A549 (cell line): ENCODE measurements around the gene MYH11. TPM values are rescaled to one million over a fixed set of nuclear protein-coding genes. Genes with fewer than 3 reads are reported as not detected.

ENCODE experiments used
- ATAC-seq, 2 experiments: fragments of 200-7000 bp in 1 of 2; fragments of >200 bp in 1 of 2; cut with Nextera tagmentation in 1 of 2; cut with Tn5 transposase in 1 of 2; 3 replicates each; pipeline versions ENCODE4 v1.8.0 to v1.9.1; 2018 to 2020; ENCODE audit warnings: mild to moderate bottlenecking in 1 of 2, moderate library complexity in 1 of 2
- CTCF ChIA-PET: fragments of 300-600 bp; sonication (Branson Sonifier 250); formaldehyde crosslinking; extraction: SDS; loops from one replicate; lab custom pipeline; 2021; ENCODE audit warnings: antibody characterized with exemption, inconsistent platforms; lab: Yijun Ruan, JAX
- POLR2A ChIA-PET: fragments of 350-600 bp; formaldehyde crosslinking; extraction: SDS; loops from one replicate; lab custom pipeline; 2021; ENCODE audit warnings: antibody characterized with exemption, inconsistent platforms; lab: Yijun Ruan, JAX
- DNase-seq, 2 experiments: peaks; one replicate each; pipeline versions ENCODE4 v3.0.0 to v3.0.0-alpha.2; 2011 to 2016; ENCODE audit warnings: low read depth in 1 of 2, low spot score in 1 of 2
- FAIRE-seq: peaks from 2 replicates; lab custom pipeline; 2011; peaks lifted over from hg19 to GRCh38; lab: Jason Lieb, UNC
- H3K27ac ChIP-seq, 2 experiments: fragments of >200 bp; sonication (Bioruptor Twin); formaldehyde crosslinking; 3 replicates each; pipeline ENCODE4 v1.5.1; 2016 to 2017
- H3K4me1 ChIP-seq: fragments of >200 bp; sonication (Bioruptor Twin); formaldehyde crosslinking; 3 replicates; pipeline ENCODE4 v1.6.1; 2016
- H3K4me2 ChIP-seq: fragments of >200 bp; sonication (Bioruptor Twin); formaldehyde crosslinking; 3 replicates; pipeline ENCODE4 v1.6.1; 2016
- H3K4me3 ChIP-seq: fragments of >200 bp; sonication (Bioruptor Twin); formaldehyde crosslinking; 3 replicates; pipeline ENCODE4 v1.5.1; 2016
- H3K9me3 ChIP-seq: fragments of >200 bp; sonication (Bioruptor Twin); formaldehyde crosslinking; 3 replicates; pipeline ENCODE4 v1.6.1; 2016
- BCL3 ChIP-seq: fragments of >200 bp; sonication (Bioruptor Twin); formaldehyde crosslinking; IDR thresholded peaks from 3 replicates; pipeline ENCODE4 v1.6.1; 2016
- BHLHE40 ChIP-seq: IDR thresholded peaks from 2 replicates; pipeline ENCODE4 v1.6.1; 2012; ENCODE audit warnings: low read depth, low read length, inconsistent platforms
- CBX2 ChIP-seq: fragments of 200-600 bp; sonication (generic); IDR thresholded peaks from 2 replicates; pipeline ENCODE4 v1.6.1; 2016; ENCODE audit warnings: low read depth, mild to moderate bottlenecking, borderline replicate concordance
- CBX8 ChIP-seq: fragments of 200-600 bp; sonication (generic); IDR thresholded peaks from 2 replicates; pipeline ENCODE4 v1.6.1; 2016
- CHD4 ChIP-seq: fragments of 200-600 bp; sonication (generic); IDR thresholded peaks from 2 replicates; pipeline ENCODE4 v1.6.1; 2016; ENCODE audit warnings: antibody characterized with exemption, mild to moderate bottlenecking, borderline replicate concordance
- CTCF ChIP-seq: fragments of >200 bp; sonication (Bioruptor Twin); formaldehyde crosslinking; IDR thresholded peaks from 3 replicates; pipeline ENCODE4 v1.5.1; 2016
- EHF ChIP-seq: fragments of 250-450 bp; sonication (Bioruptor Pico); IDR thresholded peaks from 2 replicates; pipeline ENCODE4 v1.5.0; 2020; ENCODE audit warnings: mild to moderate bottlenecking
- EHMT2 ChIP-seq: fragments of 200-600 bp; sonication (generic); IDR thresholded peaks from 2 replicates; pipeline ENCODE4 v1.6.1; 2016; ENCODE audit warnings: antibody characterized with exemption, low read depth, mild to moderate bottlenecking, moderate library complexity
- EP300 ChIP-seq, 2 experiments: fragments of >200 bp; sonication (Bioruptor Twin); formaldehyde crosslinking; IDR thresholded peaks; 2 replicates in 1 of 2; 3 replicates in 1 of 2; pipeline ENCODE4 v1.6.1; 2016 to 2017
- ESRRA ChIP-seq: fragments of 150-350 bp; IDR thresholded peaks from 2 replicates; pipeline ENCODE4 v1.6.1; 2014; ENCODE audit warnings: mild to moderate bottlenecking, low read length, borderline replicate concordance
- GATA3 ChIP-seq: IDR thresholded peaks from 2 replicates; pipeline ENCODE4 v1.6.1; 2012; ENCODE audit warnings: borderline replicate concordance
- HOXB5 ChIP-seq: fragments of 250-450 bp; sonication (Bioruptor Pico); IDR thresholded peaks from 2 replicates; pipeline ENCODE4 v1.5.0; 2020; ENCODE audit warnings: mild to moderate bottlenecking, moderate library complexity
- KDM1A ChIP-seq: fragments of 200-600 bp; sonication (generic); IDR thresholded peaks from 2 replicates; pipeline ENCODE4 v1.6.1; 2016; ENCODE audit warnings: low read depth, mild to moderate bottlenecking
- MAFK ChIP-seq: fragments of 450-650 bp; IDR thresholded peaks from 2 replicates; pipeline ENCODE4 v1.6.1; 2014; ENCODE audit not compliant: partially characterized antibody
- MYC ChIP-seq: IDR thresholded peaks from 2 replicates; pipeline ENCODE4 v1.6.1; 2012; ENCODE audit warnings: mild to moderate bottlenecking, inconsistent platforms, low read length, improper control_type of control experiment, borderline replicate concordance
- NPAS2 ChIP-seq: fragments of 250-450 bp; sonication (Bioruptor Pico); IDR thresholded peaks from 2 replicates; pipeline ENCODE4 v1.8.0; 2022; ENCODE audit warnings: mild to moderate bottlenecking, moderate library complexity, borderline replicate concordance
- POLR2AphosphoS2 ChIP-seq: conservative IDR thresholded peaks from 2 replicates; pipeline ENCODE4 v1.6.1; 2012; ENCODE audit warnings: low read length, improper control_type of control experiment, inconsistent platforms
- RAD21 ChIP-seq, 2 experiments: fragments of >200 bp in 1 of 2; sonication (Bioruptor Twin) in 1 of 2; formaldehyde crosslinking in 1 of 2; IDR thresholded peaks in 1 of 2; conservative IDR thresholded peaks in 1 of 2; 2 replicates in 1 of 2; 3 replicates in 1 of 2; pipeline ENCODE4 v1.6.1; 2012 to 2018; ENCODE audit warnings: inconsistent platforms in 1 of 2
- RARB ChIP-seq: fragments of 250-450 bp; sonication (Bioruptor Pico); IDR thresholded peaks from 2 replicates; pipeline ENCODE4 v1.8.0; 2021; ENCODE audit warnings: mild to moderate bottlenecking, moderate library complexity
- RCOR1 ChIP-seq: fragments of 150-350 bp; IDR thresholded peaks from 2 replicates; pipeline ENCODE4 v1.6.1; 2014; ENCODE audit warnings: antibody characterized with exemption, low read length, low read depth
- SREBF2 ChIP-seq: fragments of 450-650 bp; IDR thresholded peaks from 2 replicates; pipeline ENCODE4 v1.6.1; 2014; ENCODE audit warnings: mild to moderate bottlenecking, moderate library complexity
- TFCP2L1 ChIP-seq: fragments of 250-450 bp; sonication (Bioruptor Pico); IDR thresholded peaks from 2 replicates; pipeline ENCODE4 v1.5.0; 2021; ENCODE audit warnings: mild to moderate bottlenecking
- TP53 ChIP-seq: fragments of 250-450 bp; sonication (Bioruptor Pico); IDR thresholded peaks from 2 replicates; pipeline ENCODE4 v1.5.0; 2021; ENCODE audit warnings: mild to moderate bottlenecking, moderate library complexity
- WGBS: methylation state at CpG from one replicate; pipeline ENCODE4 v1.1.6; 2017; ENCODE audit errors: missing lambda C conversion rate; 5-methylcytosine and 5-hydroxymethylcytosine counted together
- polyA plus RNA-seq, 4 experiments: library from polyadenylated mRNA; depleted of rRNA in 3 of 4; stranded (reverse); fragments of >200 nt; fragmentation: RNase III in 1 of 4; extraction: RNeasy Plus Mini Kit Qiagen cat#74134 plus additional on column Dnase treatment in 1 of 4; gene quantifications; 2 replicates in 3 of 4; 3 replicates in 1 of 4; pipeline ENCODE4 v1.2.3, GENCODE V29; 2011 to 2017
- TF ChIP-seq, protein P1 (sequence below): fragments of 150-350 bp; IDR thresholded peaks from 2 replicates; pipeline ENCODE4 v1.6.1; 2014; ENCODE audit warnings: low read depth, mild to moderate bottlenecking, low read length
- TF ChIP-seq, protein P2 (sequence below): fragments of >200 bp; sonication (Bioruptor Twin); formaldehyde crosslinking; IDR thresholded peaks from 2 replicates; pipeline ENCODE4 v1.6.1; 2016
- TF ChIP-seq, protein P3 (sequence below): IDR thresholded peaks from 2 replicates; pipeline ENCODE4 v1.6.1; 2012
- TF ChIP-seq, protein P4 (sequence below): fragments of 200-600 bp; sonication (generic); IDR thresholded peaks from 2 replicates; pipeline ENCODE4 v1.6.1; 2016; ENCODE audit warnings: antibody characterized with exemption, mild to moderate bottlenecking, moderate library complexity

Gene MYH11
- polyA plus RNA-seq, 2 of the 4 experiments (the other 2 are of a cell fraction) = 0.03 to 0.09 TPM

DNA sequence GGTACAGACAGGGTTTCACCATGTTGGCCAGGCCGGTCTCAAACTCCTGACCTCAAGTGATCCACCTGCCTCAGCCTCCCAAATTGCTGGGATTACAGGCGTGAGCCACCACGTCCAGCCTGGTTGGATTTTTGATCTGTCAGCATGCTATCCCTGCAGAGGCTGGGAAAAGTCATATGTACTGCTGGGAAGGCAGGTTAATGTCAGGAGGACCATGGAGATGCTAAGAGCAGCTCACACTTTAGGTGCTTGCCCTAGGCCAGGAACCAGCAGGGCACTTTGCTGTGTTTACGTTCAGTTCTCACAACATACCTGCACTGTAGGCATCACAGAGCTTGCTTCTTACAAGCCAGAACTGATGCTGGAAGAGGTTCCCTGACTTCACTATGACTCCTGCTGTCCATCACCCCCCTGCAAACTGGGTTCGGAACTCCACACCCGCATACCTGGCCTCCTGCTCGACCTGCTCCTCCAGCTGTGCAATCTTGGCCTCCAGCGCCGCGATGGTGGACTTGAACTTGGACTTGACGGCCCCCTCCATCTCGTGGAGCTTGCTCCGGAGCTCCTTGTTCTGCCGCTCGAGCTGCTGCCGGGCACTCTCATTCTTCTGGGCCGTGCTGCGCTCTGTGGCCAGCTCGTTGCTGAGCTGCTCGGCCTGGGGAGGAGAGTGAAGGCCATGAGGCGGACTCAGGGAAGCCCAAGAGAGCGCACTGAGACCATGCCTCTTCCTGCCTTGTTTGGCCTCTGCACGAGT is 140.0 kb downstream of the MYH11 start:
- Histone ChIP-seq H3K4me3 (no peak overlapping the region), H3K27ac (no peak overlapping the region), H3K4me2 (no peak overlapping the region), H3K9me3 (no peaks in the 10 kb centered on the region), H3K4me1 (no peaks in the 10 kb centered on the region)
- ATAC-seq (no peak), DNase-seq (no peak), FAIRE-seq (no peak)
- ChIA-PET POLR2A (no interaction called here), CTCF (interaction anchor here (0.8 to 1.6 kb wide), 6 partner anchors 10 to 106 kb away, joined by 3 to 5 read pairs (median 3); no protein-coding TSS in a partner anchor)
- no peak for TF ChIP-seq RARB (CRISPR knock-in tag)
- TF ChIP-seq RAD21 (conservative IDR thresholded peaks at IDR 0.05 in 1 of 2, IDR thresholded peaks at IDR 0.05 in 1 of 2) = no peak
- no peak for TF ChIP-seq CHD4
- TF ChIP-seq KDM1A = no peak
- TF ChIP-seq MAFK = no peak
- no peak for TF ChIP-seq EP300 (IDR thresholded peaks at IDR 0.05)
- TF ChIP-seq CBX2 = no peak
- TF ChIP-seq GATA3 = no peak
- TF ChIP-seq TP53 (CRISPR knock-in tag) = no peak
- TF ChIP-seq CTCF = no peak
- no peak for TF ChIP-seq RCOR1
- no peak for TF ChIP-seq MYC
- TF ChIP-seq, protein P1, sequence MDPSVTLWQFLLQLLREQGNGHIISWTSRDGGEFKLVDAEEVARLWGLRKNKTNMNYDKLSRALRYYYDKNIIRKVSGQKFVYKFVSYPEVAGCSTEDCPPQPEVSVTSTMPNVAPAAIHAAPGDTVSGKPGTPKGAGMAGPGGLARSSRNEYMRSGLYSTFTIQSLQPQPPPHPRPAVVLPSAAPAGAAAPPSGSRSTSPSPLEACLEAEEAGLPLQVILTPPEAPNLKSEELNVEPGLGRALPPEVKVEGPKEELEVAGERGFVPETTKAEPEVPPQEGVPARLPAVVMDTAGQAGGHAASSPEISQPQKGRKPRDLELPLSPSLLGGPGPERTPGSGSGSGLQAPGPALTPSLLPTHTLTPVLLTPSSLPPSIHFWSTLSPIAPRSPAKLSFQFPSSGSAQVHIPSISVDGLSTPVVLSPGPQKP = no peak
- TF ChIP-seq POLR2AphosphoS2 = no peak
- no peak for TF ChIP-seq SREBF2
- TF ChIP-seq BCL3 = no peak
- no peak for TF ChIP-seq TFCP2L1 (CRISPR knock-in tag)
- no peak for TF ChIP-seq BHLHE40
- no peak for TF ChIP-seq CBX8
- WGBS = 97% methylated on average over 23 of the region's 23 CpGs

DNA sequence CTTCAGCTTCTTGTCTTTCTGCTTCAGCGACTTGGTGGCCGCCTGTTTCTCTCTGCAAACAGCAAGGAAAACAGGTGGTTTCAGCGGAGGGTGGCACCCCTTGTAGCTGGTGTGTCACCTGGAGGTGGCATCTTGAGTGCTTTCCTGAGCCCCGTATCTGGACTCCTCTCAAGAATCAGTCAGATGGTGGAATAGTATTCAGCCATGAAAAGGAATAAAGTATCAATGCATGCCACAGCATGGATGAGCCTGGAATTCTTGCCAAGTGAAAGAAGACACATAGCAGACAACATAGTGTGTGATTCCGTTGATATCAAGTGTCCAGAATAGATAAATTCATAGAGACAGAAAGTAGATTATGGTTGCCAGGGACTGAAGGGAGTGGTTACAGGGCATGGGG is 141.6 kb downstream of the MYH11 start:
- Histone ChIP-seq H3K4me2 (no peak overlapping the region), H3K4me1 (no peaks in the 10 kb centered on the region), H3K4me3 (no peak overlapping the region), H3K9me3 (no peaks in the 10 kb centered on the region), H3K27ac (no peak overlapping the region)
- ATAC-seq (no peak), DNase-seq (no peak), FAIRE-seq (no peak)
- ChIA-PET POLR2A (interaction anchor here (0.6 kb wide), 1 partner anchor 14 kb away, joined by 3 read pairs; no protein-coding TSS in a partner anchor), CTCF (interaction anchor here (1.7 kb wide), 1 partner anchor 10 kb away, joined by 5 read pairs; no protein-coding TSS in a partner anchor)
- 79% methylated on average over 5 of the region's 5 CpGs for WGBS
- TF ChIP-seq GATA3 = no peak
- no peak for TF ChIP-seq RCOR1
- TF ChIP-seq, protein P2, sequence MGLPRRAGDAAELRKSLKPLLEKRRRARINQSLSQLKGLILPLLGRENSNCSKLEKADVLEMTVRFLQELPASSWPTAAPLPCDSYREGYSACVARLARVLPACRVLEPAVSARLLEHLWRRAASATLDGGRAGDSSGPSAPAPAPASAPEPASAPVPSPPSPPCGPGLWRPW = no peak
- TF ChIP-seq, protein P3, sequence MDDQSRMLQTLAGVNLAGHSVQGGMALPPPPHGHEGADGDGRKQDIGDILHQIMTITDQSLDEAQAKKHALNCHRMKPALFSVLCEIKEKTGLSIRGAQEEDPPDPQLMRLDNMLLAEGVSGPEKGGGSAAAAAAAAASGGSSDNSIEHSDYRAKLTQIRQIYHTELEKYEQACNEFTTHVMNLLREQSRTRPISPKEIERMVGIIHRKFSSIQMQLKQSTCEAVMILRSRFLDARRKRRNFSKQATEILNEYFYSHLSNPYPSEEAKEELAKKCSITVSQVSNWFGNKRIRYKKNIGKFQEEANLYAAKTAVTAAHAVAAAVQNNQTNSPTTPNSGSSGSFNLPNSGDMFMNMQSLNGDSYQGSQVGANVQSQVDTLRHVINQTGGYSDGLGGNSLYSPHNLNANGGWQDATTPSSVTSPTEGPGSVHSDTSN = no peak
- no peak for TF ChIP-seq NPAS2 (CRISPR knock-in tag)
- TF ChIP-seq, protein P4, sequence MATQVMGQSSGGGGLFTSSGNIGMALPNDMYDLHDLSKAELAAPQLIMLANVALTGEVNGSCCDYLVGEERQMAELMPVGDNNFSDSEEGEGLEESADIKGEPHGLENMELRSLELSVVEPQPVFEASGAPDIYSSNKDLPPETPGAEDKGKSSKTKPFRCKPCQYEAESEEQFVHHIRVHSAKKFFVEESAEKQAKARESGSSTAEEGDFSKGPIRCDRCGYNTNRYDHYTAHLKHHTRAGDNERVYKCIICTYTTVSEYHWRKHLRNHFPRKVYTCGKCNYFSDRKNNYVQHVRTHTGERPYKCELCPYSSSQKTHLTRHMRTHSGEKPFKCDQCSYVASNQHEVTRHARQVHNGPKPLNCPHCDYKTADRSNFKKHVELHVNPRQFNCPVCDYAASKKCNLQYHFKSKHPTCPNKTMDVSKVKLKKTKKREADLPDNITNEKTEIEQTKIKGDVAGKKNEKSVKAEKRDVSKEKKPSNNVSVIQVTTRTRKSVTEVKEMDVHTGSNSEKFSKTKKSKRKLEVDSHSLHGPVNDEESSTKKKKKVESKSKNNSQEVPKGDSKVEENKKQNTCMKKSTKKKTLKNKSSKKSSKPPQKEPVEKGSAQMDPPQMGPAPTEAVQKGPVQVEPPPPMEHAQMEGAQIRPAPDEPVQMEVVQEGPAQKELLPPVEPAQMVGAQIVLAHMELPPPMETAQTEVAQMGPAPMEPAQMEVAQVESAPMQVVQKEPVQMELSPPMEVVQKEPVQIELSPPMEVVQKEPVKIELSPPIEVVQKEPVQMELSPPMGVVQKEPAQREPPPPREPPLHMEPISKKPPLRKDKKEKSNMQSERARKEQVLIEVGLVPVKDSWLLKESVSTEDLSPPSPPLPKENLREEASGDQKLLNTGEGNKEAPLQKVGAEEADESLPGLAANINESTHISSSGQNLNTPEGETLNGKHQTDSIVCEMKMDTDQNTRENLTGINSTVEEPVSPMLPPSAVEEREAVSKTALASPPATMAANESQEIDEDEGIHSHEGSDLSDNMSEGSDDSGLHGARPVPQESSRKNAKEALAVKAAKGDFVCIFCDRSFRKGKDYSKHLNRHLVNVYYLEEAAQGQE = no peak
- TF ChIP-seq RARB (CRISPR knock-in tag) = no peak
- TF ChIP-seq POLR2AphosphoS2 = no peak
- no peak for TF ChIP-seq HOXB5 (CRISPR knock-in tag)
- no peak for TF ChIP-seq EHF (CRISPR knock-in tag)
- no peak for TF ChIP-seq EHMT2
- TF ChIP-seq ESRRA = no peak
